CD4-positive, alpha-beta T cell treated with Interleukin-2 at 100 ng/mL for 4 hours (primary cell): Measurements from ENCODE around the gene SLC50A1.
"Not testable (repeated sequence)": the region's sequence is repeated elsewhere in the genome, so short reads cannot be mapped to it uniquely, and the experiment has no call there.

ENCODE experiments used
- DNase-seq: peaks from one replicate; pipeline ENCODE4 v3.0.0-alpha.2; 2020; ENCODE audit warnings: low spot score

SLC50A1 gene

GRCh38 chr1:155134880-155135414, 705 bp upstream of the SLC50A1 start:
- peak; percentile 50 for DNase-seq

DNA sequence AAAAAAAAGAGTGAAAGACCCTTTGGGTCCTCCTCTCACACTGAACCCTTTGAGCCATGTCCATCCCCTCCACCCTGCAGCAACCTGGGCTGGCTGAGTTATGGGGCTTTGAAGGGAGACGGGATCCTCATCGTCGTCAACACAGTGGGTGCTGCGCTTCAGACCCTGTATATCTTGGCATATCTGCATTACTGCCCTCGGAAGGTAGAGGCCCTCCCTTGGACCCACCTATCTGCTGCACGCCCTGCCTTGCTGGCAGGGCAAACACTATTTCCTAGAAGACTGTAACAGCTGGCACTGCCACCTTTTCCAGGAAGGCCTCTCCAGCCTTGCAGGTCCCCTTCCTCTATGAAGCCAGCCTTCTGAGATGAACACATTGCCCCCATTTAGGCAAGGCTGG, 1.1 kb downstream of the SLC50A1 start:
- DNase-seq, result peak; percentile 60

GRCh38 chr1:155137154-155137949, 1.7 kb downstream of the SLC50A1 start:
- no peak for DNase-seq

DNA sequence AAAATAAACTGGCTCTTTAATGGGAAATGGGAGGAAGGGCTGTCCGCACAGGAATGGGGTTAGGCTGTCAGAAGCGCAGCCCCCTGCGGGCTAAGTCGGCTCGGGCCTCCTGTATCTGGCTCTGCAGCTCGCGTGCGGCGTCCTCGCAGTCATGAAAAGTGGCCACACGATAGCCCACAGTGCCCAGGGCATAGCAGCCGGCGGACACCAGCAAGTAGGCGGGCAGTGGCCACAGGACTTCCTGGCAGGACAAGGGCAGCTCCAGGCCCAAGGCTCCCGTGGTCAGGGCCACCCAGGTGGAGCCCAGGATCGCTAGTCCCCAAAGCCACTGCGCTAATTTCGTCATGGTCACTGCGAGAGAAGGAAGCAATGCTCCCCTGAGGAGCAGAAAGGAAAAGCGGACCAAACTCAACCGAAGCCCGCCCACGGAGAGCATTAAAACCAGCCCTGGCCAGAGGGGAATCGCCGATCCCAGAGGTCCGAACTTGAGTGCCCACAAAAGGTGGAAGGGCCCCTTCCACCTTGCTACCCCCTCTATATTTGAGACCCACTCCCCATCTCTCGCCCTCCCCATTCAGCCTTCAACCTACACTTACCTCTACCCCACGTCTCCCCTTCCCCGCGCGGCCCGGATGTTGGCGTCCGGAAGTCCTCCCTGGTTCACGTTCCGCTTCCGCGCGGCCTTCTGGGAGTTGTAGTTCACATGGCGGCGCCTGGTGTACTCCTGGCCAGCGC, 4.4 kb downstream of the SLC50A1 start, which contains the start of gene DPM3:
Gene DPM3 (minus strand): TSS at position 637 of the 735 bp plus-strand sequence. CDS start 291 bp downstream, at position 346.
- peak; percentile 85 for DNase-seq

DNA sequence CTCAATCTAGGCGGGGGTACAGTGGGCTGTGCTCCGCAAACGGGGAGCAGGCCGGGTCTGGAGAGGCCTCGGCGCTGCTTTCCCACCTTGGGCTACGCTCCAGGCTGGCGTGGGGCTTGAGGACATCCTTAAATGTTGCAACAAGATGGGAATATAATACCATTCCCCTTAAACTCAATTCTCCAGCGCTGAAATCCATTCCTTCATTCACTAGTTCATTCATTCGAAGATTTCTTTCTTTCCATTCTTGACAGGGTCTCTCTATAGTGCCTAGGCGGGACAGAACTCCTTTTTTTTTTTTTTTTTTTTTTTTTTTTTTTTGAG, 4.9 kb downstream of the SLC50A1 start:
- no peak for DNase-seq

DNA sequence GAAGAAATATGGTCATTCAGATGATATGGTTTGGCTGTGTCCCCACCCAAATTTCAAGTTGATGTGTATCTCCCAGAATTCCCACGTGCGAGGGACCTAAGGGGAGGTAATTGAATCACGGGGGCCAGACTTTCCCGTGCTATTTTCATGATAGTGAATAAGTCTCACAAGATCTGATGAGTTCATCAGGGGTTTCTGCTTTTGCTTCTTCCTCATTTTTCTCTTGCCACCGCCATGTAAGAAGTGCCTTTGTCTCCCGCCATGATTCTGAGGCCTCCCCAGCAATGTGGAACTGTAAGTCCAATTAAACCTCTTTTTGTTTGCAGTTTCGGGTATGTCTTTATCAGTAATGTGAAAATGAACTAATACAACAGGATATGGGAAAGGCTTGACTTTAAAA, 6.1 kb downstream of the SLC50A1 start:
- DNase-seq, result no peak

DNA sequence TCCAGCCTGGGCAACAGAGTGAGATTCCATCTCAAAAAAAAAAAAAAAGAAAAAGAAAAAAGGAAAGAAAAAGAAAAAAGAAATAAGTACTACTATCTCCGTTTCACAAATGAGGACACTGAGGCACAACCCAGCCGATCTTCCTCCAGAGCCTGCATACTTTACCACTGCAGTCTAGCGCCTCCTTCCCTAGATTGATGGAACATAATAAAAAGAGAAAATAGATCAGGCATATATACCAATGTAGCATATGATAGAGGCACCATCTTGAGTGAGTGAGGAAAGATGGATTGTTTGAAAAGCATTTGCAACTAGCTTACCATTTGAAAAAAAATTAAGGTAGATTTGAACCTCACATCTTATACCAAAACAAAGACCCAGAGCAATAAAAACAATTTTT, 9.8 kb downstream of the SLC50A1 start:
- DNase-seq, result no peak

DNA sequence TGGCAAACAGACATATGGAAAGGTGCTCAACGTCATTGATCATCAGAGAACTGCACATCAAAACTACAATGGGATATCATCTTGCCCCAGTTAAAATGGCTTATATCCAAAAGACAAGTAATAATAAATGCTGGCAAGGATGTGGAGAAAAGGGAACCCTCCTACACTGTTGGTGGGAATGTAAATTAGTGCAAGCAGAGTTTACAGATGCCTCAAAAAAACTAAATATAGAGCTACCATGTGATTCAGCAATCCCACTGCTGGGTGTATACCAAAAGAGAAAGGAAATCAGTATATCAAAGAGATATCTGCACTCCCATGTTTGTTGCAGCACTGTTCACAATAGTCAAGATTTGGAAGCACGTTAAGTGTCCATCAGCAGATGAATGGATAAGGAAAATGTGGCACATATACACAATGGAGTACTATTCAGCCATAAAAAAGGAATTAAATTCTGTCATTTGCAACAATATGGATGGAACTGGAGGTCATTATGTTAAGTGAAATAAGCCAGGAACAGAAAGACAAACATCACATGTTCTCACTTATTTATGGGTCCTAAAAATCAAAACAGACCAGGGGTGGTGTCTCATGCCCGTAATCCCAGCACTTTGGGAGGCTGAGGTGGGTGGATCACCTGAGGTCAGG, 20.5 kb downstream of the SLC50A1 start:
- DNase-seq, result not testable (repeated sequence)

DNA sequence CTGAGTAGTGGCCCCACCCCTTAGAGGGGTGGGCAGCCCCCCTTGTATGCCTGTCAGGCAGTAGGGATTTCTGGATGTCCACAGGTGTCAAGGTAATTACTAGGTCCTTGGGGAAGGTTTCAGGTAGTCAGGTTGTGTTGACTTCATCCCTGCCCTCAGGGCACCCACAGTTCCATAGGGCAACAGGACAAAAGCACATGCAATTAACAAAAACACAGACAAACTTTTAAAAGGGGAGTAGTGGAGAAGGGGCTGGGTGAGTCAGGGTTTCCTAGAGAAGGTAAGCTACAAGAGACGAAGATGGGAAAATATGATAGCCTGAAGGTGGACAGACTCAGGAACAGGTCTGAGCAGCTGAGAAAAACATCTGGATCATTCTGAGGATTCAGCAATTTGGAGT, 23.3 kb downstream of the SLC50A1 start:
- DNase-seq, result no peak

DNA sequence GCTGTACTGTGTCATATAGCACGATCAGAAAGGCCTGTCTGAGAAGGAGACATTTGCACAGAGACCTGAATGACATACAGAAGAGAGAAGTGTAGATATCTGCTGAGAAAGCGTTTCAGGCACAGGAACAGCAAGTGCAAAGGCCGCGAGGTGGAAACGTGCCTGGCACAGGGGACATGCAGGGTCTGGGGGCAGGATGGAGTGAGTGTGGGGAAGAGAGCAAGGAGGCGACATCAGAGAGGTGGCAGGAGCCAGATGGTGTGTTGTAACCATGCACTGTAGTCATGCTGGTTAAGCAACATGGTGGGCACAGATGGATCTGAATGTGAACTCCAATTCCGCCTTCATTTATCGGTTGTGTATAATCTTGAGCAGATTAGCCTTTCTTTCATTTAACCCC, 24.5 kb downstream of the SLC50A1 start:
- DNase-seq, result no peak

- DNase-seq, result not testable (repeated sequence)
These were observed 27.0 kb downstream of the SLC50A1 start for GRCh38 chr1:155162631-155163030.

- not testable (repeated sequence) for DNase-seq
These were observed 28.1 kb downstream of the SLC50A1 start for GRCh38 chr1:155163785-155164184.

DNA sequence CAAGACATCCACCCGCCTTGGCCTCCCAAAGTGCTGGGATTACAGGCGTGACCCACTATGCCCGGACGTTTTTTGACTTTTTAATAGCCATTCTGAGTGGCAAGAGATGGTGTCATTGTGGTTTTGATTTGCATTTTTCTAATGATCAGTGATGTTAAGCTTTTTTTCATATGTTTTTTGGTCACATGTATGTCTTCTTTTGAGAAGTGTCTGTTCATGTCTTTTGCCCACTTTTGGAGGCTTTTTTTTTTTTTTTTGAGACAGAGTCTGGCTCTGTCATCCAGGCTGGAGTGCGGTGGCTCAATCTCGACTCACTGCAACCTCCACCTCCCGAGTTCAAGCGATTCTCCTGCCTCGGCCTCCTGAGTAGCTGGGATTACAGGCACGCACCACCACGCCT, 29.0 kb downstream of the SLC50A1 start:
- DNase-seq, result not testable (repeated sequence)

GRCh38 chr1:155166051-155166470, 30.4 kb downstream of the SLC50A1 start:
- DNase-seq, result no peak

- no peak for DNase-seq
These were observed 31.0 kb downstream of the SLC50A1 start for GRCh38 chr1:155166471-155167165.

DNA sequence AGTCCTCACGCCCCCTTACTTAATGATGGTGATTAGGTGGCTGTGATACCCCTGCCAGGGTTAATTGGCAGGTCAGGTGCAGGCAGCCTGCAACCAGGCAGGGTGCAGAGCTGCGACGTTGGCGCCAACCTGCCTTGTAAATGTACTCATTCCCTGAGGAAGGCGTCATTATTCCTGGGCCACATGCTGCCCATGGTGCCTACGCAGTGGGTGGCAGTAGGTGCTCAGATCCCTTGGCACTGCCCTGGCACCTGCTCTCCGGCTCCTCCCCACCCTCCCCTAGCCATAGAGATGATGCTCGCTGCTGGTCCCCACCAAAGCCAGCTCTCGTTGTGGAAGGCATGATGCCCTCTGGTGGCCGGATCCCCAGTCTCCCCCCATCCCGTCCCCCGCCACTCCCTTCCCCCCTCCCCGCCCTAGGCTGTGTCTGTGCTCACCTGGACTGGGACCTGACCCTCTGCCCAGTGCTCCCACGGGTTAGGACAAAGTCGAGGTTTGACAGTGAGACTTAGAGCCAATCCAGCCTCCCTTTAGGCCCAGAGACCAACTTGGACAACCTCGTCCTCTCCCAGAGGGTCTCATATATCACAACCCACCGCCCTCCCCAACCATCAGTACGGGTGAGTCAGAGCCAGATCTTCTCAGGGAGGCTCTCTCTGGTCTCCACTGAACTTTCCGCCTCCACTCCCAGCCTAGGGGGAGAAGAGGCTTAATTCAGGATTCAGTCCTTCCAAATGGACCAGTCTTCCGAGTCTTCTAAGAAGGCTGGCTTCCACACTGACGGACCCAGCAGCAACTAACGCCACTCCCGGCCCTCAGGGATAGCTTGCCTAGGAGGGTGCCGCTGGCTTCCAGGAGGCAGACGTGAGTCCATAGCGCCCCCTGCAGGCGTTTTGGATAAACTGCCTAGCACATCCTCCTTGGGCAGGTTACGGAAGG, 31.8 kb downstream of the SLC50A1 start:
- DNase-seq, result peak; percentile 87

- not testable (repeated sequence) for DNase-seq
These were observed 32.4 kb downstream of the SLC50A1 start for GRCh38 chr1:155168105-155168445.

- no peak for DNase-seq
These were observed 33.0 kb downstream of the SLC50A1 start for GRCh38 chr1:155168456-155169210.

DNA sequence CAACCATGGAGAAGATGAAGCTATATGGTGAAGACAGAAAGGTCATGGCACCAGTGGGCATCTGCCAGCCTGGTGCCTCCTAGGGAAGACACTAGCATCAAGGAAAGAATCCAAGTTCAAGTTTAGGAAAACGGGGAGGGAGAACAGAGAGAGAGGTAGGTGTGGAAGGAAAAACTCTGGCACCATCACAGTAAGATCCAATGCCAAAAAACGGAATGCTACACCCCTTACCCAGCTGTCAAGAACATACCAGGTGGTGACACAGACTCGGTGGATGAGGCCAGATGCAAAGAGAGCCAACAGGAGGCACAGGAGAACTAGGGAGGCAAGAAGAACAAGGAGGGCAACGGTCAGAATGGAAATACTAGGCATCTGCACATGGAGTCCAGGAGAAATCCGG, 33.9 kb downstream of the SLC50A1 start:
- no peak for DNase-seq

- no peak for DNase-seq
These were observed 34.6 kb downstream of the SLC50A1 start for GRCh38 chr1:155170101-155170785.
